Colonic mucosa (tissue), 4 donors: ENCODE data around the gene CDKAL1. TPM values are rescaled to one million over a fixed set of nuclear protein-coding genes. Genes with fewer than 3 reads are reported as not detected.
"Not testable (repeated sequence)": the region's sequence is repeated elsewhere in the genome, so short reads cannot be mapped to it uniquely, and the experiment has no call there.

ENCODE experiments used
- DNase-seq: peaks from one replicate; pipeline ENCODE4 v3.0.0-alpha.2; 2020
- H3K27ac ChIP-seq: fragments of 200-600 bp; one replicate; pipeline ENCODE4 v1.8.0; 2021
- H3K27me3 ChIP-seq: fragments of 200-600 bp; one replicate; pipeline ENCODE4 v1.8.0; 2021
- H3K36me3 ChIP-seq: fragments of 200-600 bp; one replicate; pipeline ENCODE4 v1.8.0; 2021
- H3K4me1 ChIP-seq: fragments of 200-600 bp; one replicate; pipeline ENCODE4 v1.8.0; 2021; ENCODE audit warnings: mild to moderate bottlenecking
- H3K4me3 ChIP-seq: fragments of 200-600 bp; one replicate; pipeline ENCODE4 v1.8.0; 2021
- H3K9ac ChIP-seq, 2 donors: one replicate each; pipeline ENCODE4 v1.7.0; 2013; ENCODE audit warnings: control low read depth in 2 of 2, low read depth in 2 of 2, low read length in 2 of 2
- H3K9me3 ChIP-seq: fragments of 200-600 bp; one replicate; pipeline ENCODE4 v1.8.0; 2021
- CTCF ChIP-seq: fragments of 200-600 bp; IDR thresholded peaks from one replicate; pipeline ENCODE4 v1.8.0; 2022; ENCODE audit warnings: antibody characterized with exemption, mild to moderate bottlenecking
- intact Hi-C: fragments of 100-400 bp; cut with DNase I; formaldehyde crosslinking; loops from one replicate; pipeline ENCODE4 v1.14.1; 2022
- total RNA-seq, 2 donors: library from RNA; stranded (reverse); fragmentation: NEBNext Ultra II Directional in 1 of 2; extraction: Animal tissue kit (Norgen Biotek cat#: 25700) in 1 of 2; gene quantifications; one replicate each; pipeline ENCODE4 v1.2.1, GENCODE V29; 2021
- donor health status: healthy.
- donor health status: DM: no; HTN: no; CAD: no.
- donor health status: DM: no; HTN: no; CAD: no.

The CDKAL1 gene
- total RNA-seq, 2 donors from 2014 or later = 13.8 to 14.2 TPM

GRCh38 chr6:20751293-20751935 is 217.2 kb downstream of the CDKAL1 start:
- no peak overlapping the region for H3K27ac ChIP-seq
- no peak overlapping the region for H3K9ac ChIP-seq
- H3K36me3 ChIP-seq = no peaks in the 10 kb centered on the region
- no peaks in the 10 kb centered on the region for H3K9me3 ChIP-seq
- no peaks in the 10 kb centered on the region for H3K4me1 ChIP-seq
- no peak for TF ChIP-seq CTCF
- no peak overlapping the region for H3K4me3 ChIP-seq
- intact Hi-C loops = no loop called here
- H3K27me3 ChIP-seq = no peaks in the 10 kb centered on the region
- no peak for DNase-seq

- no peaks in the 10 kb centered on the region for H3K36me3 ChIP-seq
- H3K9ac ChIP-seq = no peak overlapping the region
- H3K4me1 ChIP-seq = no peaks in the 10 kb centered on the region
- no peaks in the 10 kb centered on the region for H3K27me3 ChIP-seq
- no peak overlapping the region for H3K27ac ChIP-seq
- no peak overlapping the region for H3K4me3 ChIP-seq
- intact Hi-C loops = no loop called here
- no peak for DNase-seq
- no peaks in the 10 kb centered on the region for H3K9me3 ChIP-seq
- no peak for TF ChIP-seq CTCF
Measured at GRCh38 chr6:20755631-20756030, 221.4 kb downstream of the CDKAL1 start.

- DNase-seq = not testable (repeated sequence)
Measured at GRCh38 chr6:20756584-20757147, 222.4 kb downstream of the CDKAL1 start.

GRCh38 chr6:20757761-20758160 is 223.5 kb downstream of the CDKAL1 start:
- DNase-seq = no peak
- Histone ChIP-seq H3K36me3 (no peaks in the 10 kb centered on the region), H3K9me3 (no peaks in the 10 kb centered on the region), H3K4me3 (no peak overlapping the region), H3K27ac (no peak overlapping the region), H3K9ac (no peak overlapping the region), H3K27me3 (no peaks in the 10 kb centered on the region), H3K4me1 (no peaks in the 10 kb centered on the region)
- no peak for TF ChIP-seq CTCF
- intact Hi-C loops = no loop called here

More at GRCh38 chr6:20756584-20757147, 222.4 kb downstream of the CDKAL1 start:
- H3K4me1 ChIP-seq, H3K4me3 ChIP-seq, H3K27ac ChIP-seq, intact Hi-C loops, H3K27me3 ChIP-seq, H3K9ac ChIP-seq, H3K36me3 ChIP-seq, H3K9me3 ChIP-seq: not testable (repeated sequence)

- Histone ChIP-seq H3K9ac (no peak overlapping the region), H3K4me3 (no peak overlapping the region), H3K4me1 (no peaks in the 10 kb centered on the region), H3K9me3 (no peaks in the 10 kb centered on the region), H3K36me3 (no peaks in the 10 kb centered on the region), H3K27me3 (no peaks in the 10 kb centered on the region), H3K27ac (no peak overlapping the region)
- no peak for DNase-seq
- intact Hi-C loops = no loop called here
- no peak for TF ChIP-seq CTCF
Measured at GRCh38 chr6:20763296-20763695, 229.0 kb downstream of the CDKAL1 start.

- Histone ChIP-seq H3K9ac (no peak overlapping the region), H3K27me3 (no peaks in the 10 kb centered on the region), H3K4me1 (no peaks in the 10 kb centered on the region), H3K4me3 (no peak overlapping the region), H3K27ac (no peak overlapping the region), H3K36me3 (no peaks in the 10 kb centered on the region), H3K9me3 (no peaks in the 10 kb centered on the region)
- no peak for TF ChIP-seq CTCF
- intact Hi-C loops = no loop called here
- DNase-seq = no peak
Measured at GRCh38 chr6:20769631-20770030, 235.4 kb downstream of the CDKAL1 start.
